Osteocyte (in vitro differentiated cells): ENCODE measurements around the gene TRIAP1. TPM values are rescaled to one million over a fixed set of nuclear protein-coding genes. Genes with fewer than 3 reads are reported as not detected.

Experiments used
- DNase-seq: peaks from one replicate; pipeline ENCODE4 v3.0.0; 2021; ENCODE audit warnings: mixed read lengths; ENCODE audit not compliant: unreplicated experiment; ENCODE audit errors: extremely low spot score
- H3K27ac Mint-ChIP-seq: one replicate; pipeline ENCODE4 v1.8.0; 2021; ENCODE audit warnings: mild to moderate bottlenecking, mixed read lengths; ENCODE audit not compliant: unreplicated experiment
- H3K27me3 Mint-ChIP-seq: one replicate; pipeline ENCODE4 v1.8.0; 2021; ENCODE audit warnings: mixed read lengths; ENCODE audit not compliant: unreplicated experiment
- H3K36me3 Mint-ChIP-seq: one replicate; pipeline ENCODE4 v1.8.0; 2021; ENCODE audit warnings: mixed read lengths; ENCODE audit not compliant: unreplicated experiment
- H3K4me1 Mint-ChIP-seq: one replicate; pipeline ENCODE4 v1.8.0; 2021; ENCODE audit warnings: mixed read lengths; ENCODE audit not compliant: unreplicated experiment
- H3K4me3 Mint-ChIP-seq: one replicate; pipeline ENCODE4 v1.8.0; 2021; ENCODE audit warnings: mild to moderate bottlenecking, moderate library complexity, mixed read lengths; ENCODE audit not compliant: unreplicated experiment
- H3K9me3 Mint-ChIP-seq: one replicate; pipeline ENCODE4 v1.8.0; 2021; ENCODE audit warnings: mixed read lengths; ENCODE audit not compliant: unreplicated experiment
- CTCF ChIP-seq: fragments of 200-600 bp; sonication (generic); IDR thresholded peaks from 2 replicates; pipeline ENCODE4 v1.5.0; 2021; ENCODE audit warnings: antibody characterized with exemption, mild to moderate bottlenecking, moderate library complexity
- total RNA-seq: library from RNA; stranded (reverse); gene quantifications from 2 replicates; pipeline ENCODE4 v1.2.1, GENCODE V29; 2021

The TRIAP1 gene
- total RNA-seq, 1 donor from 2014 or later: 23.9 TPM

- Mint-ChIP-seq H3K36me3 (no peaks in the 10 kb centered on the region), H3K4me3 (no peak overlapping the region), H3K27me3 (no peaks in the 10 kb centered on the region), H3K27ac (peak overlapping the region; percentile 59), H3K9me3 (no peaks in the 10 kb centered on the region), H3K4me1 (peaks cover 28% of the 10 kb centered on the region)
- no peak for TF ChIP-seq CTCF
- DNase-seq: no peak
These were observed 27.8 kb upstream of the TRIAP1 start for GRCh38 chr12:120473807-120474615.

GRCh38 chr12:120472521-120472920 is 26.3 kb upstream of the TRIAP1 start:
- DNase-seq: no peak
- Mint-ChIP-seq H3K36me3 (no peaks in the 10 kb centered on the region), H3K9me3 (no peaks in the 10 kb centered on the region), H3K4me3 (no peak overlapping the region), H3K27ac (no peak overlapping the region), H3K27me3 (no peaks in the 10 kb centered on the region), H3K4me1 (peaks cover 38% of the 10 kb centered on the region)
- no peak for TF ChIP-seq CTCF

- no peaks in the 10 kb centered on the region for H3K27me3 Mint-ChIP-seq
- H3K9me3 Mint-ChIP-seq: no peaks in the 10 kb centered on the region
- H3K36me3 Mint-ChIP-seq: peaks cover 5% of the 10 kb centered on the region
- H3K4me1 Mint-ChIP-seq: peaks cover 49% of the 10 kb centered on the region
- H3K4me3 Mint-ChIP-seq: peak overlapping the region; percentile 89
- H3K27ac Mint-ChIP-seq: peak overlapping the region; percentile 87
- no peak for DNase-seq
- no peak for TF ChIP-seq CTCF
These were observed 24.1 kb upstream of the TRIAP1 start for GRCh38 chr12:120470150-120470784.

GRCh38 chr12:120469450-120470149 is 23.4 kb upstream of the TRIAP1 start, which contains the start of gene SRSF9:
SRSF9 (minus strand) TSS chr12:120469748; CDS start chr12:120469609, 139 bp downstream.
- peak within 1 kb of the TSS; percentile 89 for H3K4me3 Mint-ChIP-seq
- peaks cover 10% of the 10 kb centered on the region for H3K36me3 Mint-ChIP-seq
- DNase-seq: peak; percentile 98
- TF ChIP-seq CTCF: peak; percentile 87
- no peaks in the 10 kb centered on the region for H3K27me3 Mint-ChIP-seq
- H3K9me3 Mint-ChIP-seq: no peaks in the 10 kb centered on the region
- H3K27ac Mint-ChIP-seq: peak within 1 kb of the TSS; percentile 91
- H3K4me1 Mint-ChIP-seq: peaks cover 45% of the 10 kb centered on the region
